ENCODE results near the gene PCDH9. TPM values are rescaled to one million over a fixed set of nuclear protein-coding genes. Genes with fewer than 3 reads are reported as not detected.

PCDH9 gene
- total RNA-seq, 2 donors from 2014 or later = 0.44 to 1.0 TPM

DNA sequence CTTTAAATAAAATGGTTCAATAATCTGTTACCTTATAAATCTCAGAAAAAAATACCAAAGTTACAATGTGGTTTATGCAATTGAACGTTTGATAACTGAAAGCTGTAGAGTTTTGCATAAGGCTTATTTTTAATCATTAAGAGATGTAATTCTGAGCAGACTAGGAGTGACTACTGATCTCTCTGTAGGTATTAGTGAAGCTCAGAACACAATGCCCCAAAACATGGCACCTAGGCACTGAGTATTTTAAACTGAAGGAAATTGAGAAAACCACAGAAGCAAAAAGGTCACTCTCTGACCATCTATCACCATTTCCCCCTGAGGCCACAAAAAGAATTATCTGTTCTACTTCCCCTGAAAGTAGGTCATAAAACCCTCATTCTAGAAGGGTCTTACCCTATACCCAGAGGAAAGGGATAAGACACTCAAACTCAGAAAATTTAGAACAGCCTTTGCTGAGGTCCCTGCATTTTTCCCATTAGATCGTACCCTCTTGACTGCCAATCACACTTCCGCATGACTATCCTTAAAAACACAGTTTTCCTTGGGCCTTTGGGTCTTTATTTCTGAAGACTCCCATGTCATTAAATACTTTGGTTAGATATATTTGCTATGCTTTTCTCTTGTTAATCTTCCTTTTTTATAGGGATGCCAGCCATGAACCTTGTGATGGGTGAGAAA is 158.1 kb downstream of the PCDH9 start:
- TF ChIP-seq, protein P1, sequence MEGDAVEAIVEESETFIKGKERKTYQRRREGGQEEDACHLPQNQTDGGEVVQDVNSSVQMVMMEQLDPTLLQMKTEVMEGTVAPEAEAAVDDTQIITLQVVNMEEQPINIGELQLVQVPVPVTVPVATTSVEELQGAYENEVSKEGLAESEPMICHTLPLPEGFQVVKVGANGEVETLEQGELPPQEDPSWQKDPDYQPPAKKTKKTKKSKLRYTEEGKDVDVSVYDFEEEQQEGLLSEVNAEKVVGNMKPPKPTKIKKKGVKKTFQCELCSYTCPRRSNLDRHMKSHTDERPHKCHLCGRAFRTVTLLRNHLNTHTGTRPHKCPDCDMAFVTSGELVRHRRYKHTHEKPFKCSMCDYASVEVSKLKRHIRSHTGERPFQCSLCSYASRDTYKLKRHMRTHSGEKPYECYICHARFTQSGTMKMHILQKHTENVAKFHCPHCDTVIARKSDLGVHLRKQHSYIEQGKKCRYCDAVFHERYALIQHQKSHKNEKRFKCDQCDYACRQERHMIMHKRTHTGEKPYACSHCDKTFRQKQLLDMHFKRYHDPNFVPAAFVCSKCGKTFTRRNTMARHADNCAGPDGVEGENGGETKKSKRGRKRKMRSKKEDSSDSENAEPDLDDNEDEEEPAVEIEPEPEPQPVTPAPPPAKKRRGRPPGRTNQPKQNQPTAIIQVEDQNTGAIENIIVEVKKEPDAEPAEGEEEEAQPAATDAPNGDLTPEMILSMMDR (IDR thresholded peaks at IDR 0.05) = no peak
- Histone ChIP-seq H3K9me3 (no peaks in the 10 kb centered on the region), H3K4me3 (no peak overlapping the region), H3K4me1 (no peaks in the 10 kb centered on the region), H3K27me3 (no peaks in the 10 kb centered on the region), H3K36me3 (no peaks in the 10 kb centered on the region), H3K9ac (ENCODE audit: low read depth in 2 of 2, low read length in 2 of 2) (no peak overlapping the region), H3K27ac (no peak overlapping the region)
- intact Hi-C loops (cut with DNase I) = no loop called here
- DNase-seq = no peak

DNA sequence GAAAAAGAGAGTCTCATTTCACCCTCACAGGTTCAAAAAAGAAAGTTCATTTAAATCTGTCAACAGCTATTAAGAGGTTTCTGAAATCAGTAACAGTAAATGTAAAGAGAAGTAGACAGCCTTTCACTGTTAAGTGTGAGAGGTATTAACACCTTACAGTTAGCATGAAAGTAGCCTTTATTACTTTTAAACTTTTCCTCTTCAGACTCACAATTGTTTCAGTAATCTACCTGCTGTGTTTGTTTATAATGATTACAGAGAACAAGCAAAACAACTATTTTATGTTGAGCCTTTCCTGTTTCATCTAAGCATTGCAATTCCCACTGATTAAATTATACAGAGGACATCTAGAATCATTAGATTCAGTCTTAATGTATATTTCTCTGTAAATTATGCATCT is 159.8 kb downstream of the PCDH9 start:
- TF ChIP-seq, protein P1 (IDR thresholded peaks at IDR 0.05) = no peak
- H3K9me3 ChIP-seq = no peaks in the 10 kb centered on the region
- H3K4me3 ChIP-seq = no peak overlapping the region
- no peaks in the 10 kb centered on the region for H3K27me3 ChIP-seq
- no peak overlapping the region for H3K27ac ChIP-seq
- no peaks in the 10 kb centered on the region for H3K4me1 ChIP-seq
- DNase-seq = no peak
- intact Hi-C loops (cut with DNase I) = no loop called here
- H3K36me3 ChIP-seq = no peaks in the 10 kb centered on the region
- H3K9ac ChIP-seq (ENCODE audit: low read depth in 2 of 2, low read length in 2 of 2) = no peak overlapping the region

DNA sequence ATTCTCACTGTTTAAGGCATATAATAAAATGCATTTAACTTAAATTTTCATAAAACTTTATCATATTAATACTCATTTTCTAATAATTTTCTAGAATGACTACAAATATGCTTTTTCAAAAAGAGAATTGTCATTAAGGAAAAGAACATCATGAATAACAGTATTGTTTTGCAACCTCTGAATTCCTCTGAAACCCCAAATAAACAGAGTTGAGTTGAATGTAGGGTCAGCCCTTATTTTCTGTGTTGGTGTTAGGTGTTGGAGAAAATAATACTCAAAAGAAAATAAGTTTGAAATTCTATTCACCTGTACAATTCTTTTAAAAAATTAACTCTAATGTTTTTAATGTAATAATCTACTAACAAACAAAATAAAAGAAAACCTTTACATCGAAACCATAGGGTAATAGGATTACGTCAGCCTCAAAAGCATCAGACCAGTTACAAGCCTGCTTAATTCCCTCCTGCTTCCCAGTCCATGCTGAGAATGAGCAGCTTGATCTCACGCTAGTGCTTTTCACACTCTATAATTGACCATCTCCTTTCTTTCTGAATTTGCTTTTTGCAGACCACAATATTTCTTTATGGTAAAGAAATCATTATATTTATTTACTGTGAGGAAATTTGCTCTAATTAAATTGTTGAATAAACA is 160.9 kb downstream of the PCDH9 start:
- no peaks in the 10 kb centered on the region for H3K4me1 ChIP-seq
- TF ChIP-seq, protein P1 (IDR thresholded peaks at IDR 0.05) = no peak
- H3K9ac ChIP-seq (ENCODE audit: low read depth in 2 of 2, low read length in 2 of 2) = no peak overlapping the region
- H3K27ac ChIP-seq = no peak overlapping the region
- no peaks in the 10 kb centered on the region for H3K27me3 ChIP-seq
- intact Hi-C loops (cut with DNase I) = no loop called here
- H3K4me3 ChIP-seq = no peak overlapping the region
- no peaks in the 10 kb centered on the region for H3K9me3 ChIP-seq
- no peaks in the 10 kb centered on the region for H3K36me3 ChIP-seq
- DNase-seq = no peak

DNA sequence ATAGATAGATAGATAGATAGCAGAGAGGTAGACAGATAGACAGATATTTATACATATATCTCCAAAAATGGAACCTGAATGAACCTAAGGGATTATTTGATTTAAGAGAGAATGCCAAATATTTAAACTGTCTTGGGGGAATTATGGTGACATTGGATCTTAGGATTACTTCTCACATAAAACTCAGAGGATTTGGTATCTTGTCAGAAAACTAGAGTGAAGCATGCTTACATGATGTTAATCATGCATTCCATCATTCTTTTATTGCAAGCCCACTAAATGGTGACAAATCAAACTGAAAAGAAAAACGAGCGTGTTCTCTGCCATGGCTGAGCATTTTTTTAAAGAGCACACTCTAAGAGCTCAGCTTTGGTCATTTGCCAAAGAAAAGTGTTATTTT is 165.2 kb downstream of the PCDH9 start:
- no peaks in the 10 kb centered on the region for H3K36me3 ChIP-seq
- no peak overlapping the region for H3K9ac ChIP-seq (ENCODE audit: low read depth in 2 of 2, low read length in 2 of 2)
- no peak overlapping the region for H3K4me3 ChIP-seq
- H3K9me3 ChIP-seq = no peaks in the 10 kb centered on the region
- intact Hi-C loops (cut with DNase I) = no loop called here
- TF ChIP-seq, protein P1 (IDR thresholded peaks at IDR 0.05) = no peak
- H3K27ac ChIP-seq = no peak overlapping the region
- DNase-seq = no peak
- H3K27me3 ChIP-seq = no peaks in the 10 kb centered on the region
- no peaks in the 10 kb centered on the region for H3K4me1 ChIP-seq

DNA sequence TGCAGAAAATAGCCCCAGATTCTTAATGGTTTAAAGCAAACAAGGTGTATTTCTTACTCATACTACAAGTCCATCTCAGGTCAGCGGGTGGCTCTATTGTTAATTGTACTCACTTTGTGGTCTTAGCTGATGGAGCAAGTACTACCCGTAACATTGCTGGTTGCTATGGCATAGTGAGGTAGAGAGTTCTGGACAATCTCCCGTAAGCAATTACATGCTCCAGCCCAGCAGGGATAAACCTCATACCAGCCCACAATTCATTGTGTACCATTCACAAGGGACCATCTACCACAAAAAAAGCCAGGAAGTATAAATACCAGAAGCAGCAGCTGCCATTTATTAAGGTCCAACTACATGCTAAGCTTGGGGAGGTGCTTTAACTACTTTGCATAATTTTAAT is 167.1 kb downstream of the PCDH9 start:
- TF ChIP-seq, protein P1 (IDR thresholded peaks at IDR 0.05) = no peak
- DNase-seq = no peak
- H3K27ac ChIP-seq = no peak overlapping the region
- H3K4me1 ChIP-seq = no peaks in the 10 kb centered on the region
- H3K36me3 ChIP-seq = no peaks in the 10 kb centered on the region
- H3K4me3 ChIP-seq = no peak overlapping the region
- no peaks in the 10 kb centered on the region for H3K27me3 ChIP-seq
- intact Hi-C loops (cut with DNase I) = no loop called here
- no peaks in the 10 kb centered on the region for H3K9me3 ChIP-seq
- no peak overlapping the region for H3K9ac ChIP-seq (ENCODE audit: low read depth in 2 of 2, low read length in 2 of 2)
